D721Med (cell line): Measurements from ENCODE around the gene CLEC4D.
A peak's percentile ranks its signal among the peaks of the same experiment; 100 is the strongest.
"Not testable (repeated sequence)": the region's sequence is repeated elsewhere in the genome, so short reads cannot be mapped to it uniquely, and the experiment has no call there.

Experiments used
- DNase-seq: peaks from one replicate; pipeline ENCODE4 v3.0.0; 2011; ENCODE audit warnings: low spot score; ENCODE audit not compliant: insufficient read length
- FAIRE-seq: peaks from 2 replicates; lab custom pipeline; 2011; peaks lifted over from hg19 to GRCh38; lab: Jason Lieb, UNC
- CTCF ChIP-seq: IDR thresholded peaks from 2 replicates; pipeline ENCODE4 v1.5.1; 2012; ENCODE audit warnings: mild to moderate bottlenecking, control low read depth; ENCODE audit not compliant: insufficient read depth; ENCODE audit errors: missing control alignments

The CLEC4D gene

GRCh38 chr12:8532045-8532444 is 18.7 kb downstream of the CLEC4D start:
- no peak for FAIRE-seq
- TF ChIP-seq CTCF = no peak
- no peak for DNase-seq

GRCh38 chr12:8537820-8538219 is 24.5 kb downstream of the CLEC4D start:
- FAIRE-seq, DNase-seq: not testable (repeated sequence)
- peak; percentile 13 for TF ChIP-seq CTCF

- FAIRE-seq, DNase-seq: not testable (repeated sequence)
Measured at GRCh38 chr12:8540831-8541230, 27.5 kb downstream of the CLEC4D start, which contains the start of gene CLEC4E. Gene CLEC4E, minus strand, starts transcription at chr12:8540905. Its CDS starts 108 bp downstream, at chr12:8540797.

- DNase-seq (no peak), FAIRE-seq (no peak)
- TF ChIP-seq CTCF = no peak
Measured at GRCh38 chr12:8541562-8541961, 28.3 kb downstream of the CLEC4D start.

GRCh38 chr12:8544295-8544694 is 31.0 kb downstream of the CLEC4D start:
- TF ChIP-seq CTCF = peak; percentile 85
- FAIRE-seq = no peak

GRCh38 chr12:8546591-8546990 is 33.3 kb downstream of the CLEC4D start:
- DNase-seq (no peak), FAIRE-seq (no peak)
- no peak for TF ChIP-seq CTCF

More at GRCh38 chr12:8544295-8544694, 31.0 kb downstream of the CLEC4D start:
- peak; percentile 31 for DNase-seq

- TF ChIP-seq CTCF = no peak
- no peak for DNase-seq
- FAIRE-seq = no peak
Measured at GRCh38 chr12:8547645-8548044, 34.3 kb downstream of the CLEC4D start.

GRCh38 chr12:8548192-8548591 is 34.9 kb downstream of the CLEC4D start:
- FAIRE-seq (no peak), DNase-seq (no peak)
- TF ChIP-seq CTCF = no peak
